Transverse colon (tissue), 4 donors: ENCODE data around the gene ZNF567.

ENCODE experiments used
- POLR2A ChIP-seq: fragments of 450-650 bp; IDR thresholded peaks from one replicate; pipeline ENCODE4 v1.6.1; 2016; ENCODE audit warnings: antibody characterized with exemption, mild to moderate bottlenecking, moderate library complexity
- POLR2AphosphoS5 ChIP-seq, 3 donors: sonication (generic); formaldehyde crosslinking; IDR thresholded peaks; one replicate each; pipeline ENCODE4 v1.6.1; 2016; ENCODE audit warnings: antibody characterized with exemption in 3 of 3
- TF ChIP-seq, protein P1 (sequence below), 5 experiments: fragments of 200-600 bp in 3 of 5; fragments of 450-650 bp in 2 of 5; sonication (generic) in 3 of 5; IDR thresholded peaks; 1 replicate in 2 of 5; 2 replicates in 3 of 5; pipeline ENCODE4 v1.5.1; 2016 to 2017; ENCODE audit warnings: antibody characterized with exemption in 5 of 5, inconsistent platforms in 3 of 5, mild to moderate bottlenecking in 2 of 5, moderate library complexity in 1 of 5

DNA sequence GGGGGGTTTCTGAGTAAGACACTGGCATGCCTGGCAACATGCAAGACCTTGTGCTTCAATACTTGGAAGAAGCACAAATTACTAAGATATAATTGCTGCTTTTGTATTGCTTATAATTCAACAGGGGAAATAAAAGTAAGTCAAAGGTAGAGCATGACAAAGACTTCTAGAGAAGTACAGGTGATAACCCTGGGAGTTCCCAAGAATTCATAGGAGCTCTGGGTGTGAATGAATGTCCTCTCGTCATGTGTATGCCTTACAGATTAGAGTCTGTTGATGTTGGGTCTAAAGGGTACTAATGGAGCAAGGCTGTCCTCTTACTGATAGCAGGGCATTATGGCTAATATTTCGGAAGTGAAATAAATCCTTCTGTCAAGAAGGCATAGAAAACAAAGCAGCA, 13.2 kb upstream of the ZNF567 start:
- TF ChIP-seq, protein P1, sequence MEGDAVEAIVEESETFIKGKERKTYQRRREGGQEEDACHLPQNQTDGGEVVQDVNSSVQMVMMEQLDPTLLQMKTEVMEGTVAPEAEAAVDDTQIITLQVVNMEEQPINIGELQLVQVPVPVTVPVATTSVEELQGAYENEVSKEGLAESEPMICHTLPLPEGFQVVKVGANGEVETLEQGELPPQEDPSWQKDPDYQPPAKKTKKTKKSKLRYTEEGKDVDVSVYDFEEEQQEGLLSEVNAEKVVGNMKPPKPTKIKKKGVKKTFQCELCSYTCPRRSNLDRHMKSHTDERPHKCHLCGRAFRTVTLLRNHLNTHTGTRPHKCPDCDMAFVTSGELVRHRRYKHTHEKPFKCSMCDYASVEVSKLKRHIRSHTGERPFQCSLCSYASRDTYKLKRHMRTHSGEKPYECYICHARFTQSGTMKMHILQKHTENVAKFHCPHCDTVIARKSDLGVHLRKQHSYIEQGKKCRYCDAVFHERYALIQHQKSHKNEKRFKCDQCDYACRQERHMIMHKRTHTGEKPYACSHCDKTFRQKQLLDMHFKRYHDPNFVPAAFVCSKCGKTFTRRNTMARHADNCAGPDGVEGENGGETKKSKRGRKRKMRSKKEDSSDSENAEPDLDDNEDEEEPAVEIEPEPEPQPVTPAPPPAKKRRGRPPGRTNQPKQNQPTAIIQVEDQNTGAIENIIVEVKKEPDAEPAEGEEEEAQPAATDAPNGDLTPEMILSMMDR (IDR thresholded peaks at IDR 0.05): no peak
- TF ChIP-seq POLR2A (no peak), POLR2AphosphoS5 (IDR thresholded peaks at IDR 0.05) (no peak)
